Muscle layer of colon (tissue), 2 donors: ENCODE data around the gene ATF7.
"Not testable (repeated sequence)": the region's sequence is repeated elsewhere in the genome, so short reads cannot be mapped to it uniquely, and the experiment has no call there.

Source experiments
- H3K27ac ChIP-seq: one replicate; pipeline ENCODE4 v1.7.0; 2013; ENCODE audit warnings: low read depth, mild to moderate bottlenecking, low read length, moderate library complexity
- H3K27me3 ChIP-seq, 2 donors: one replicate each; pipeline ENCODE4 v1.7.0; 2013; ENCODE audit warnings: low read length in 2 of 2, mild to moderate bottlenecking in 2 of 2; ENCODE audit not compliant: insufficient read depth in 2 of 2, control insufficient read depth in 1 of 2
- H3K36me3 ChIP-seq: one replicate; pipeline ENCODE4 v1.7.0; 2013; ENCODE audit warnings: mild to moderate bottlenecking, low read length; ENCODE audit not compliant: insufficient read depth
- H3K4me1 ChIP-seq: one replicate; pipeline ENCODE4 v1.7.0; 2013; ENCODE audit warnings: mild to moderate bottlenecking, low read length; ENCODE audit not compliant: insufficient read depth
- H3K4me3 ChIP-seq, 2 donors: one replicate each; pipeline ENCODE4 v1.7.0; 2013; ENCODE audit warnings: low read length in 2 of 2, low read depth in 1 of 2, mild to moderate bottlenecking in 1 of 2, moderate library complexity in 1 of 2
- H3K9ac ChIP-seq: one replicate; pipeline ENCODE4 v1.7.0; 2013; ENCODE audit warnings: low read length
- H3K9me3 ChIP-seq: one replicate; pipeline ENCODE4 v1.7.0; 2013; ENCODE audit warnings: mild to moderate bottlenecking, low read length
- donor health status: abdominal sarcoma.
- donor health status: Adenocarcinoma of cecum.

The ATF7 gene

DNA sequence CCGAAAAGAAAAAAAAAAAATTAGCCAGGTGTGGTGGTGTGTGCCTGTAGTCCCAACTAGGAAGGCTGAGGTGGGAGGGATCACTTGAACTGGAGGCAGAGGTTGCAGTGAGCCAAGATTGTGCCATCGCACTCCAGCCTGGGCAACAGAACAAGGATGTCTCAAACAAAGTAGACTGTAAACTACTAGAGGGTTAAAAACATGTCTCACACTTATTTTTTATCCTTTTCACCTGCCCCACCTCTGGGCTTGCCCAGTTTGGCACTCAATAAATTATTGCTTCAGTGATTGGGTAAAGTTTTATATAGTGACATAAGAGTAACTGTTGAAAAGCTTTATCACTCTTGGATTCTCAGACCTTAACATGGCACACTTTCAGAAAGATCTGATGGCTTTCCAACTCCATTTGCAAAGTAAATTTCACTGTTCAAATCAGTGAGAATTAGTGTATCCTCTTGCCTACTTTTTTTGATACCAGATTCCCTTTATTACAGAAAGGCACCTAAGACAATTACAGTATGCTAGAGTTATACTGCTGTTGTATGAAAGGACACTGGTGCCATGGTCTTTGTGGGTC, 62.6 kb downstream of the ATF7 start:
- Histone ChIP-seq H3K36me3 (no peaks in the 10 kb centered on the region), H3K9me3 (no peaks in the 10 kb centered on the region), H3K4me3 (no peak overlapping the region), H3K4me1 (peaks cover 39% of the 10 kb centered on the region), H3K9ac (no peak overlapping the region), H3K27me3 (no peaks in the 10 kb centered on the region), H3K27ac (no peak overlapping the region)

GRCh38 chr12:53561590-53561953, 64.6 kb downstream of the ATF7 start:
- Histone ChIP-seq H3K9ac (no peak overlapping the region), H3K27me3 (no peaks in the 10 kb centered on the region), H3K27ac (no peak overlapping the region), H3K4me1 (peaks cover 38% of the 10 kb centered on the region), H3K4me3 (no peak overlapping the region), H3K9me3 (no peaks in the 10 kb centered on the region), H3K36me3 (no peaks in the 10 kb centered on the region)

- Histone ChIP-seq H3K27ac (no peak overlapping the region), H3K9me3 (no peaks in the 10 kb centered on the region), H3K4me1 (peaks cover 38% of the 10 kb centered on the region)
Observed at GRCh38 chr12:53560912-53561589, 65.1 kb downstream of the ATF7 start.

GRCh38 chr12:53560351-53560750, 65.8 kb downstream of the ATF7 start:
- Histone ChIP-seq H3K9ac (no peak overlapping the region), H3K27ac (no peak overlapping the region), H3K4me1 (peaks cover 38% of the 10 kb centered on the region), H3K9me3 (no peaks in the 10 kb centered on the region), H3K36me3 (no peaks in the 10 kb centered on the region), H3K27me3 (no peaks in the 10 kb centered on the region), H3K4me3 (no peak overlapping the region)

More at GRCh38 chr12:53560912-53561589, 65.1 kb downstream of the ATF7 start:
- Histone ChIP-seq H3K9ac (no peak overlapping the region), H3K4me3 (no peak overlapping the region), H3K36me3 (no peaks in the 10 kb centered on the region), H3K27me3 (no peaks in the 10 kb centered on the region)

- Histone ChIP-seq H3K4me3 (no peak overlapping the region), H3K4me1 (peaks cover 26% of the 10 kb centered on the region), H3K9ac (no peak overlapping the region), H3K36me3 (no peaks in the 10 kb centered on the region), H3K9me3 (no peaks in the 10 kb centered on the region), H3K27me3 (no peaks in the 10 kb centered on the region), H3K27ac (no peak overlapping the region)
Observed at GRCh38 chr12:53558631-53559030, 67.6 kb downstream of the ATF7 start.

DNA sequence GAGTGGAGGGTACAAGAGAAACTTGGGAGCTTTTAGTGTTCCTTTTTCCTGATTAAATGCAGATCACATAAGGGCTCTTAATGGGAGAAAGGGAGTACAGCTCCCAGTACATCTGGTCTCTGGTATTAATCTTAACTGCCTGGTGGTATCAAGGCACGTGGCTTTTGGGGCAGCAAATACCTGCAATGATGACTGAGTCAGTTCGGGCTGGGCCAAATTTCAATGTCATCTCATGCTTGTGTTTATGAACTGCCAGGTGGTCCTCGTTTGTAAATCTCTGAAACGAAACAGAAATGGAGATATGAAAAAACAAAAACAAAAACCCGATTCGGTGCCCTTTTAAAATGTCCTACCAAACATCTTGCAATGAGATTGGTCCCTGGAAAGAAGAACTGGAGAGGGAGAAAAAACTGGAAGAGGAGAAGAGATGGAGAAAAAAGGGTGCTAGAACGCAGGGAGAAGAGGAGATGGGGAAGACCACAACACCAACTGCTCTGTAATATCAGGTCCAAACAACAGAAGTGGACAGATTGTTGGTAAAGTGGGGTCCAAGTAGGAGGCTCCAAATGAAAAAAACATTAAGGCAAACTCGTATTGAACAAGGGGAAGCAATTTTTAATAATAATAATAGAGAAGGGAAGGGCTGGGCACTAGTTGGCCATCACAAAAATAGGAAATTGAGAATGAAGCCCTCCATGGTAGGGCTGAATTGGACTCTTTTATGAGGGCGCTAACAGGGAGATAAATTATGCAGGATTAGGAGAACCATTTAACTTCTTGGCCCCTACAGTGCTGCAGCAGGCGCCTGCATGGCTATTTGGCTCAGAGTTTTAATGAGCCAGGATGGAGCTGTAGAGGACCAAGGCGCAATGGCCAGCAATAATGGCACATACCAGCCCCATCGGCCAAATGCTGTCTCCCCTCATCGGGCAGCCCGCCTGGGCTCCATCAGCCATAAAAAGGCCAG, 73.5 kb downstream of the ATF7 start:
- Histone ChIP-seq H3K9me3 (no peaks in the 10 kb centered on the region), H3K27ac (peak overlapping the region; percentile 66), H3K27me3 (no peaks in the 10 kb centered on the region)

DNA sequence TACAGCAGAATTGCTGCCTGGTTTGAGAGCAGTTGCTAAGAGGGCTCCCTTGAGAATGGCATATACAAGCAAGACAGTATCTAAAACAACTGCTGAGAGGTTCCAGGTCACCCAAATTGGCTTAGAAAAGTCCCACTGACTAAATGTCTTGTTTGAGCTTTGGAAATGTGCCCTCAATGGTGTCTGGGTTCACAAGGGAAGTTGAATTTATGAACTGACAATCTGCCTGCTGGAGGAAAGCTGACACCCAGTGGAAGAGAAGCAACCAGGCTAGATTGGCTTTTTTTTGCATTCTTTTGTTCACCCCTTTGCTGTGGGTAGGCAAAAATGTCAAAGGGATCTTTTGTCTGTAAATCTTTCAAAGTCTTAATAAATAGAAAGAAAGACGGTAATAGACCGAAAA, 74.3 kb downstream of the ATF7 start:
- Histone ChIP-seq H3K27me3 (no peaks in the 10 kb centered on the region), H3K36me3 (peaks cover 14% of the 10 kb centered on the region), H3K9ac (no peak overlapping the region), H3K27ac (peak overlapping the region; percentile 53), H3K4me3 (no peak overlapping the region), H3K4me1 (peaks cover 31% of the 10 kb centered on the region), H3K9me3 (no peaks in the 10 kb centered on the region)

More for the DNA sequence above, 73.5 kb downstream of the ATF7 start:
- Histone ChIP-seq H3K4me3 (no peak overlapping the region), H3K9ac (no peak overlapping the region), H3K36me3 (peaks cover 11% of the 10 kb centered on the region), H3K4me1 (peaks cover 31% of the 10 kb centered on the region)

GRCh38 chr12:53550595-53550994, 75.6 kb downstream of the ATF7 start:
- no peaks in the 10 kb centered on the region for H3K27me3 ChIP-seq
- H3K9me3 ChIP-seq, result no peaks in the 10 kb centered on the region
- peak overlapping the region; percentile 53 for H3K27ac ChIP-seq
- H3K4me3 ChIP-seq, result no peak overlapping the region
- peaks cover 31% of the 10 kb centered on the region for H3K4me1 ChIP-seq
- H3K36me3 ChIP-seq, result peaks cover 14% of the 10 kb centered on the region
- no peak overlapping the region for H3K9ac ChIP-seq

DNA sequence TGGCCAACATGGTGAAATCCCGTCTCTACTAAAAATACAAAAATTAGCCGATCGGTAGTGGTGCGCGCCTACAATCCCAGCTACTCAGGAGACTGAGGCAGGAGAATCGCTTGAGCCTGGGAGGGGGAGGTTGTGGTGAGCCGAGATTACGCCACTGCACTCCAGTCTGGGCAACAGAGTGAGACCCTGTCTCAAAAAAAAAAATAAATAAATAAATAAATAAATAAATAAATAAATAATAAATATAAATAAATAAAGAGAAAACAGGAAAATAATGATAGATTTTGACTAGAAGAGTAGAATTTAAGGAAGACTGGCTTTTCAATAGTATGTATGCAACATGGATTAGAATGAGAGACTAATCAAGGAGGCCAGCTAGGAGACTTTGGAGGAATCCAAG, 76.1 kb downstream of the ATF7 start:
- not testable (repeated sequence) for H3K9me3 ChIP-seq, H3K27ac ChIP-seq, H3K9ac ChIP-seq, H3K4me3 ChIP-seq, H3K27me3 ChIP-seq
- Histone ChIP-seq H3K4me1 (peaks cover 31% of the 10 kb centered on the region), H3K36me3 (peaks cover 14% of the 10 kb centered on the region)

GRCh38 chr12:53548354-53548753, 77.8 kb downstream of the ATF7 start:
- not testable (repeated sequence) for H3K27me3 ChIP-seq, H3K4me3 ChIP-seq, H3K9me3 ChIP-seq, H3K9ac ChIP-seq, H3K27ac ChIP-seq
- Histone ChIP-seq H3K36me3 (peaks cover 14% of the 10 kb centered on the region), H3K4me1 (peaks cover 34% of the 10 kb centered on the region)

GRCh38 chr12:53543539-53543938, 82.6 kb downstream of the ATF7 start:
- H3K36me3 ChIP-seq, result peaks cover 43% of the 10 kb centered on the region
- H3K4me3 ChIP-seq, result no peak overlapping the region
- peak overlapping the region; percentile 41 for H3K9ac ChIP-seq
- peaks cover 17% of the 10 kb centered on the region for H3K4me1 ChIP-seq
- H3K27ac ChIP-seq, result no peak overlapping the region
- H3K9me3 ChIP-seq, result no peaks in the 10 kb centered on the region
- H3K27me3 ChIP-seq, result no peaks in the 10 kb centered on the region
